Measurements from ENCODE around the gene SART3. TPM values are rescaled to one million over a fixed set of nuclear protein-coding genes. Genes with fewer than 3 reads are reported as not detected.

SART3 gene
- total RNA-seq, 4 donors from 2014 or later = 31.6 to 48.0 (median 40.1) TPM

- H3K9me3 ChIP-seq = no peaks in the 10 kb centered on the region
- peaks cover 45 to 56% (median 49%) of the 10 kb centered on the region in 4 donors for H3K4me1 ChIP-seq
- no peak overlapping the region for H3K4me3 ChIP-seq
- TF ChIP-seq EP300 (IDR thresholded peaks at IDR 0.05) = no peak
- no peak for TF ChIP-seq POLR2A (IDR thresholded peaks at IDR 0.05; ENCODE audit: low read depth)
- TF ChIP-seq CTCF (IDR thresholded peaks at IDR 0.05) = no peak
- TF ChIP-seq POLR2AphosphoS5 (IDR thresholded peaks at IDR 0.05) = no peak
- no peaks in the 10 kb centered on the region for H3K27me3 ChIP-seq
- WGBS = 91% methylated on average over 4 of the region's 4 CpGs
- DNase-seq (ENCODE audit: extremely low spot score) = peak; percentile 60
- peak overlapping the region; percentile 25 to 60 (median 46) for H3K27ac ChIP-seq (replicated peaks in 1 of 4)
- H3K36me3 ChIP-seq = peaks cover 47 to 63% (median 60%) of the 10 kb centered on the region in 4 donors
- intact Hi-C loops (cut with DNase I) = loop anchor here (2.0 to 5.0 kb wide), 2 partner anchors 236 to 526 kb away; partner anchors contain the start of gene ALKBH2
Observed at GRCh38 chr12:108566452-108566851, 5.5 kb upstream of the SART3 start.

- WGBS = 25% methylated on average over 2 of the region's 2 CpGs
- intact Hi-C loops (cut with DNase I) = loop anchor here (2.0 to 5.0 kb wide), 3 partner anchors 237 to 526 kb away; partner anchors contain the start of gene ALKBH2
- no peak for TF ChIP-seq EP300 (IDR thresholded peaks at IDR 0.05)
- peak; percentile 38 to 54 for TF ChIP-seq POLR2AphosphoS5 (IDR thresholded peaks at IDR 0.05)
- Histone ChIP-seq H3K27me3 (no peaks in the 10 kb centered on the region), H3K4me3 (no peak overlapping the region), H3K36me3 (peaks cover 47 to 63% (median 60%) of the 10 kb centered on the region in 4 donors), H3K4me1 (peaks cover 45 to 56% (median 49%) of the 10 kb centered on the region in 4 donors), H3K9me3 (no peaks in the 10 kb centered on the region), H3K27ac (replicated peaks in 1 of 4) (peak overlapping the region; percentile 25 to 60 (median 46))
- DNase-seq (ENCODE audit: extremely low spot score) = peak; percentile 87
Observed at GRCh38 chr12:108565976-108566375, 5.0 kb upstream of the SART3 start.

- H3K4me1 ChIP-seq = peaks cover 47 to 59% (median 53%) of the 10 kb centered on the region in 4 donors
- 72% methylated on average over 3 of the region's 3 CpGs for WGBS
- no peaks in the 10 kb centered on the region for H3K27me3 ChIP-seq
- intact Hi-C loops (cut with DNase I) = loop anchor here (2.0 to 5.0 kb wide), 2 partner anchors 386 to 527 kb away; partner anchors contain the start of gene ALKBH2
- H3K9me3 ChIP-seq = no peaks in the 10 kb centered on the region
- H3K4me3 ChIP-seq = no peak overlapping the region
- H3K27ac ChIP-seq (replicated peaks in 1 of 4) = peak overlapping the region in 3 of 4 donors; percentile 5 to 93 (median 53)
- DNase-seq (ENCODE audit: extremely low spot score) = no peak
- TF ChIP-seq CTCF (IDR thresholded peaks at IDR 0.05) (no peak), POLR2A (IDR thresholded peaks at IDR 0.05; ENCODE audit: low read depth) (no peak), POLR2AphosphoS5 (IDR thresholded peaks at IDR 0.05) (no peak), EP300 (IDR thresholded peaks at IDR 0.05) (no peak)
- H3K36me3 ChIP-seq = peaks cover 47 to 62% (median 60%) of the 10 kb centered on the region in 4 donors
Observed at GRCh38 chr12:108565146-108565545, 4.2 kb upstream of the SART3 start.

GRCh38 chr12:108564724-108565123, 3.8 kb upstream of the SART3 start:
- Histone ChIP-seq H3K27ac (replicated peaks in 1 of 4) (peak overlapping the region in 3 of 4 donors; percentile 2 to 93 (median 5)), H3K4me3 (no peak overlapping the region), H3K4me1 (peaks cover 51 to 64% (median 57%) of the 10 kb centered on the region in 4 donors), H3K27me3 (no peaks in the 10 kb centered on the region), H3K9me3 (no peaks in the 10 kb centered on the region), H3K36me3 (peaks cover 47 to 58% (median 57%) of the 10 kb centered on the region in 4 donors)
- DNase-seq (ENCODE audit: extremely low spot score) = peak; percentile 80
- TF ChIP-seq POLR2AphosphoS5 (IDR thresholded peaks at IDR 0.05) (no peak), CTCF (IDR thresholded peaks at IDR 0.05) (no peak), EP300 (IDR thresholded peaks at IDR 0.05) (no peak), POLR2A (IDR thresholded peaks at IDR 0.05; ENCODE audit: low read depth) (no peak)
- intact Hi-C loops (cut with DNase I) = loop anchor here (2.0 to 5.0 kb wide), 3 partner anchors 288 to 528 kb away; partner anchors contain the start of gene ALKBH2

GRCh38 chr12:108563804-108564151, 2.8 kb upstream of the SART3 start:
- intact Hi-C loops (cut with DNase I) = loop anchor here (1.0 to 5.0 kb wide), 3 partner anchors 55 to 387 kb away; no protein-coding TSS in a partner anchor
- WGBS = 5% methylated on average over 1 of the region's 1 CpG
- H3K9me3 ChIP-seq = no peaks in the 10 kb centered on the region
- TF ChIP-seq POLR2AphosphoS5 (IDR thresholded peaks at IDR 0.05) (no peak), POLR2A (IDR thresholded peaks at IDR 0.05; ENCODE audit: low read depth) (no peak), CTCF (IDR thresholded peaks at IDR 0.05) (no peak), EP300 (IDR thresholded peaks at IDR 0.05) (no peak)
- peaks cover 60 to 73% (median 66%) of the 10 kb centered on the region in 4 donors for H3K4me1 ChIP-seq
- no peak for DNase-seq (ENCODE audit: extremely low spot score)
- peak overlapping the region; percentile 82 to 93 (median 84) for H3K4me3 ChIP-seq
- no peaks in the 10 kb centered on the region for H3K27me3 ChIP-seq
- H3K36me3 ChIP-seq = peaks cover 43 to 49% (median 47%) of the 10 kb centered on the region in 4 donors
- H3K27ac ChIP-seq (replicated peaks in 1 of 4) = peak overlapping the region; percentile 29 to 95 (median 94)
